HFFc6 (cell line): ENCODE results near the gene CRISP1. TPM values are rescaled to one million over a fixed set of nuclear protein-coding genes. Genes with fewer than 3 reads are reported as not detected.

Experiments
- DNase-seq: peaks from one replicate; pipeline ENCODE4 v3.0.0-alpha.2; 2018
- H3K27ac Mint-ChIP-seq: 2 replicates; pipeline ENCODE4 v1.8.0; 2020; ENCODE audit warnings: mild to moderate bottlenecking, mixed read lengths
- H3K27me3 Mint-ChIP-seq: 2 replicates; pipeline ENCODE4 v1.8.0; 2021; ENCODE audit warnings: mild to moderate bottlenecking, moderate library complexity, mixed read lengths; ENCODE audit not compliant: insufficient read depth
- H3K36me3 Mint-ChIP-seq: 2 replicates; pipeline ENCODE4 v1.8.0; 2021; ENCODE audit warnings: low read depth, mixed read lengths
- H3K4me1 Mint-ChIP-seq: 2 replicates; pipeline ENCODE4 v1.8.0; 2020; ENCODE audit warnings: low read depth, mixed read lengths
- H3K4me3 Mint-ChIP-seq: 2 replicates; pipeline ENCODE4 v1.8.0; 2020; ENCODE audit warnings: mild to moderate bottlenecking, moderate library complexity, mixed read lengths
- H3K9me3 Mint-ChIP-seq: 2 replicates; pipeline ENCODE4 v1.8.0; 2020; ENCODE audit warnings: mild to moderate bottlenecking, mixed read lengths
- total RNA-seq, 6 experiments: library from RNA; stranded (reverse); fragmentation: NEBNext Ultra II Directional; extraction: Animal tissue kit (Norgen Biotek cat#: 25700); gene quantifications; 2 replicates in 1 of 6; 3 replicates in 5 of 6; pipeline ENCODE4 v1.2.3, GENCODE V29; 2021
- TF ChIP-seq, protein P1 (sequence below): fragments of 200-600 bp; sonication (generic); IDR thresholded peaks from 2 replicates; pipeline ENCODE4 v1.5.0; 2021; ENCODE audit warnings: antibody characterized with exemption, mild to moderate bottlenecking

Gene CRISP1
- total RNA-seq, 6 experiments from 2014 or later = not detected

GRCh38 chr6:49855221-49855620 lies 11.1 kb downstream of the CRISP1 start:
- no peak overlapping the region for H3K4me3 Mint-ChIP-seq
- TF ChIP-seq, protein P1, sequence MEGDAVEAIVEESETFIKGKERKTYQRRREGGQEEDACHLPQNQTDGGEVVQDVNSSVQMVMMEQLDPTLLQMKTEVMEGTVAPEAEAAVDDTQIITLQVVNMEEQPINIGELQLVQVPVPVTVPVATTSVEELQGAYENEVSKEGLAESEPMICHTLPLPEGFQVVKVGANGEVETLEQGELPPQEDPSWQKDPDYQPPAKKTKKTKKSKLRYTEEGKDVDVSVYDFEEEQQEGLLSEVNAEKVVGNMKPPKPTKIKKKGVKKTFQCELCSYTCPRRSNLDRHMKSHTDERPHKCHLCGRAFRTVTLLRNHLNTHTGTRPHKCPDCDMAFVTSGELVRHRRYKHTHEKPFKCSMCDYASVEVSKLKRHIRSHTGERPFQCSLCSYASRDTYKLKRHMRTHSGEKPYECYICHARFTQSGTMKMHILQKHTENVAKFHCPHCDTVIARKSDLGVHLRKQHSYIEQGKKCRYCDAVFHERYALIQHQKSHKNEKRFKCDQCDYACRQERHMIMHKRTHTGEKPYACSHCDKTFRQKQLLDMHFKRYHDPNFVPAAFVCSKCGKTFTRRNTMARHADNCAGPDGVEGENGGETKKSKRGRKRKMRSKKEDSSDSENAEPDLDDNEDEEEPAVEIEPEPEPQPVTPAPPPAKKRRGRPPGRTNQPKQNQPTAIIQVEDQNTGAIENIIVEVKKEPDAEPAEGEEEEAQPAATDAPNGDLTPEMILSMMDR = no peak
- no peaks in the 10 kb centered on the region for H3K27me3 Mint-ChIP-seq
- H3K27ac Mint-ChIP-seq = no peak overlapping the region
- DNase-seq = no peak
- H3K36me3 Mint-ChIP-seq = no peaks in the 10 kb centered on the region
- H3K9me3 Mint-ChIP-seq = peaks cover 5% of the 10 kb centered on the region; the same call in 1 of the 2 replicates
- H3K4me1 Mint-ChIP-seq = no peaks in the 10 kb centered on the region

- DNase-seq = no peak
These were observed 13.4 kb downstream of the CRISP1 start for GRCh38 chr6:49852975-49853374.

DNA sequence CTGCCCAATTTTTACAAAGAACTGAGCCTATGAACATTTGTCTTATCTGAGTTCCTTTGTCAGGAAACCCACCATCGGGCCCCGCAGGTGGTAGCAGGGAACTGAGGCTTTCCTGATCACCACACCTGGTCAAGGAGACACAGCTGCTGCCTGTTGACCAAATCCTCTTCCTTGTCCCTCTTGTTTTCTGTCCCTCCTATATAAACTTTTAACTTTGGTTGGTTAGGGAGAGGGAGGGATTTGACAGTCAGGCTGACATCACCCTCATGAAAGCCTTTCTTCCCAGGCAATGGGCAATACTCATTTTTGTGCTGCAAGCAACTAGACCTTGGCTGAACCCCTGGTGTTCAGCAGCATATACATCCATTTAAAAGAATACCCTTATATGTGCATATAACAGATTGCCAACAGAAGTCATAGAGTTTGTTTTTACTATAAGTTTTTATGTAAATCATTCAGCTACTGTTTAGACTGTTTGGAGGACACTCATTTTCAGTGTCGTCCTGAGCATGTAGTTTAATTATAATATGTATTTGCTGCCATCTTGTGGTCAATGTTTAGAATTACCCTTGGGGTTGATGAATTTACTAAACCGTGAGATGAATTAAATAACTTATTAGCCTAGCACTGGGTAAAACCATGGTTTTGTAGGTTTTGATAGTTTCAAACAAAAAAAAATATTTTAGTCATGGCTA lies 17.0 kb downstream of the CRISP1 start:
- Mint-ChIP-seq H3K4me3 (no peak overlapping the region), H3K36me3 (no peaks in the 10 kb centered on the region), H3K9me3 (no peaks in the 10 kb centered on the region), H3K4me1 (no peaks in the 10 kb centered on the region), H3K27me3 (no peaks in the 10 kb centered on the region; the same call in 1 of the 2 replicates), H3K27ac (no peak overlapping the region)
- TF ChIP-seq, protein P1 = peak; percentile 84
- DNase-seq = peak; percentile 57

More at GRCh38 chr6:49852975-49853374, 13.4 kb downstream of the CRISP1 start:
- TF ChIP-seq, protein P1 = no peak
- H3K4me1 Mint-ChIP-seq = no peaks in the 10 kb centered on the region
- no peak overlapping the region for H3K27ac Mint-ChIP-seq
- no peaks in the 10 kb centered on the region for H3K9me3 Mint-ChIP-seq
- H3K4me3 Mint-ChIP-seq = no peak overlapping the region
- H3K36me3 Mint-ChIP-seq = no peaks in the 10 kb centered on the region
- no peaks in the 10 kb centered on the region for H3K27me3 Mint-ChIP-seq

DNA sequence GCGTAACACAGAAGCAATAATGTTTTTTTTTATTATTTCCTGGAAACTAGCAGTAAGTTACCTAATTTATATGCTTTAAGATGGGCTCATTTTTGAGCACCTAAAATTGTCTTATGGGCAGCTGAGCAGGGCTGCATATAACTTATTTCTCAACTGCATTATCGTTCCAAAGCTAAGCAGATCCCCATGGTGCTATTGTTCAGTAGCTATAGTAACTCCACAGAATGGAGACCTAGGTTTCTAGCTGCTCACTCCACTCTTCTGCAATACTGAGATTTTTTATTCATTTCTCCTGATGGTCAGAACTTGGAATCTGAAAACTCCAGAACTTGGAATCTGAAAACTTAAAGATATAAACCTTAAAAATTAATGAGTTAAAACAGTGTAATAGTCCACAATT lies 18.7 kb downstream of the CRISP1 start:
- TF ChIP-seq, protein P1 = no peak

GRCh38 chr6:49847014-49847413 lies 19.3 kb downstream of the CRISP1 start:
- H3K36me3 Mint-ChIP-seq = no peaks in the 10 kb centered on the region
- no peak overlapping the region for H3K4me3 Mint-ChIP-seq
- TF ChIP-seq, protein P1 = no peak
- no peaks in the 10 kb centered on the region for H3K9me3 Mint-ChIP-seq
- DNase-seq = no peak
- H3K27ac Mint-ChIP-seq = no peak overlapping the region
- no peaks in the 10 kb centered on the region for H3K4me1 Mint-ChIP-seq
- H3K27me3 Mint-ChIP-seq = no peaks in the 10 kb centered on the region; the same call in 1 of the 2 replicates

More for the DNA sequence above, 18.7 kb downstream of the CRISP1 start:
- no peaks in the 10 kb centered on the region for H3K36me3 Mint-ChIP-seq
- H3K4me3 Mint-ChIP-seq = no peak overlapping the region
- no peak for DNase-seq
- H3K9me3 Mint-ChIP-seq = no peaks in the 10 kb centered on the region
- H3K4me1 Mint-ChIP-seq = no peaks in the 10 kb centered on the region
- no peaks in the 10 kb centered on the region; the same call in 1 of the 2 replicates for H3K27me3 Mint-ChIP-seq
- H3K27ac Mint-ChIP-seq = no peak overlapping the region
